ENCODE measurements around the gene STK32A.

The STK32A gene

GRCh38 chr5:147430628-147431027 lies 195.8 kb downstream of the STK32A start:
- no peak for DNase-seq

- no peak for DNase-seq
These were observed 196.8 kb downstream of the STK32A start for GRCh38 chr5:147431586-147431985.

DNA sequence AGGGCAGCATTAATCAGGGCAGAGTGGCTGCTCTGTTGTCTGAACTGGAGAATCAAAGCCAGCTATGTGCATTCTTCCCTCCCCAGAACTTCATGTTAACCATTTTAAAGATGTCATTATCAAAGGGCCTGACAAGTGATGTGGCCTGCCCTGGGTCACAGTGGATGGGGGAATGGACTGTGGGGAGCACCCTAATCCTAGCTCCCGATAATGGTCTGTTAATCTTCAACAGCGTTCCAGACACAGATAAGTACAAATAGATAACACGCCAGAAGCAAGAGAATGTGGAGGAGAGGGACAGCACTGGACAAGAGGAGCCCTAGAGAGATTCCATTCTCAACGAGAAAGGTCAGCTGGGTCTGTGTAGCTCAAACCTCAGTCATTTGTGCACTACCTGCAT lies 197.5 kb downstream of the STK32A start:
- no peak for DNase-seq

GRCh38 chr5:147434049-147434448 lies 199.2 kb downstream of the STK32A start:
- no peak for DNase-seq

DNA sequence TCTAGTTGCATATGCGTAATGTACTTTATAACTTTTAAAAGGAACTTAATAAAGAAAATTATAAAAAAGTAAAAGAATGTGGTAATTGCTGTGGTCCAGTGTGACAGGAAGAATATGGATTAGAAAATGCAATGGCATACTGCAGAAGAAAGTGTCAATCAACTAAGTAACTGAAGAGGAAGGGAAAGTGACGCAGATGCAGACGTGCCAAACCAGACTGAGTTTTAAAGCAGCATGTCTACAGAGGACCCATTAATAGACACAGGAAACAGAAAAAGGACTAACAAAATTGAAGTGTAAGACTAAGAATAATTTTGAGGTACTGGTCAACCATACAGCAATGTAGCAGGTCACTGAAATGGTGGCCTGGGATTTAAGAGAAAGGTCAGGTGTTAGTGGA lies 201.8 kb downstream of the STK32A start:
- DNase-seq: no peak

GRCh38 chr5:147437161-147437596 lies 202.4 kb downstream of the STK32A start:
- DNase-seq: no peak

Data from CD4-positive, alpha-beta T cell treated with Interleukin-17A for 1 hour (primary cell).